ENCODE results near the gene MPC1. TPM values are rescaled to one million over a fixed set of nuclear protein-coding genes. Genes with fewer than 3 reads are reported as not detected.

Gene MPC1
- total and polyA plus RNA-seq, 10 donors: 29.1 to 58.6 (median 37.7) TPM

DNA sequence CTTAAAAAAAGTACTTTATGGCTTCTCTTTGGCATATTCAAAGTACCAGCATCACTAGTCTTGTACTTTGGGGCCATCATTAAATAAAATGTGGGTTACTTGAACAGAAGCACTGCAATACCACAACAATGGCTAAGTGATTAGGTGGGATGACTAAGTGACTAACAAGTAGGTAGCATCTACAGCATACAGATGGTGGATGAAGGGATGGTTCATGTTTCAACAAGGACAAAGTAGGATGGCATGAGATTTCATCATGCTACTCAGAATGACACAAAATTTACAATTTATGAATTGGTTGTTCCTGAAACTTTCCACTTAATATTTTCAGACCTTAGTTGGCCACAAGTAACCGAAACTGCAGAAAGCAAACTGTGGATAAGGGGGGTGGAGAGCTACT is 7.7 kb downstream of the MPC1 start:
- intact Hi-C loops (cut with DNase I; ENCODE audit: low total_unique reads): no loop called here
- WGBS, 5 donors: 89 to 97% (median 94%) methylated on average over 1 of the region's 1 CpG
- Histone ChIP-seq H3K4me1 (peaks cover 0 to 8% (median 0%) of the 10 kb centered on the region in 6 donors), H3K27me3 (replicated peaks in 1 of 7) (no peaks in the 10 kb centered on the region), H3K36me3 (peaks cover 0 to 5% (median 0%) of the 10 kb centered on the region in 6 donors), H3K4me3 (no peak overlapping the region), H3K27ac (no peak overlapping the region), H3K9me3 (no peaks in the 10 kb centered on the region)
- no peak for DNase-seq
- TF ChIP-seq POLR2A (IDR thresholded peaks at IDR 0.05) (no peak), POLR2AphosphoS5 (IDR thresholded peaks at IDR 0.05) (no peak)
- TF ChIP-seq, protein P1, sequence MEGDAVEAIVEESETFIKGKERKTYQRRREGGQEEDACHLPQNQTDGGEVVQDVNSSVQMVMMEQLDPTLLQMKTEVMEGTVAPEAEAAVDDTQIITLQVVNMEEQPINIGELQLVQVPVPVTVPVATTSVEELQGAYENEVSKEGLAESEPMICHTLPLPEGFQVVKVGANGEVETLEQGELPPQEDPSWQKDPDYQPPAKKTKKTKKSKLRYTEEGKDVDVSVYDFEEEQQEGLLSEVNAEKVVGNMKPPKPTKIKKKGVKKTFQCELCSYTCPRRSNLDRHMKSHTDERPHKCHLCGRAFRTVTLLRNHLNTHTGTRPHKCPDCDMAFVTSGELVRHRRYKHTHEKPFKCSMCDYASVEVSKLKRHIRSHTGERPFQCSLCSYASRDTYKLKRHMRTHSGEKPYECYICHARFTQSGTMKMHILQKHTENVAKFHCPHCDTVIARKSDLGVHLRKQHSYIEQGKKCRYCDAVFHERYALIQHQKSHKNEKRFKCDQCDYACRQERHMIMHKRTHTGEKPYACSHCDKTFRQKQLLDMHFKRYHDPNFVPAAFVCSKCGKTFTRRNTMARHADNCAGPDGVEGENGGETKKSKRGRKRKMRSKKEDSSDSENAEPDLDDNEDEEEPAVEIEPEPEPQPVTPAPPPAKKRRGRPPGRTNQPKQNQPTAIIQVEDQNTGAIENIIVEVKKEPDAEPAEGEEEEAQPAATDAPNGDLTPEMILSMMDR (IDR thresholded peaks at IDR 0.05 in 8 of 11, conservative IDR thresholded peaks at IDR 0.05 in 3 of 11): no peak

DNA sequence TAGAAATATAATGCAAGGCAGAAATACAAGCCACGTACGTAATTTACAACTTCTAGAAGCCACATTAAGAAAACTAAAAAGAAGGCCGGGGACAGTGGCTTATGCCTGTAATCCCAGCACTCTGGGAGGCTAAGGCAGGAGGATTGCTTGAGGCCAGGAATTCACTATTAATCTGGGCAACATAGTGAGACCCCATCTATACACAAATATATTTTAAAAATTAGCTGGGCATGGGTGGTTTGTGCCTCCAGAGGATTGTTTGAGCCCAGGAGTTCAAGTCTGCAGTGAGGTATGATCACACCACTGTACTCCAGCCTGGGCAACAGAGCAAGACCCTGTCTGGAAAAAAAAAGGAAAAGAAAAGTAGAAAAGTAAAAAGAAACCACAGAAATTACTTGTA is 12.3 kb downstream of the MPC1 start:
- H3K36me3 ChIP-seq: peaks cover 0 to 45% (median 0%) of the 10 kb centered on the region in 6 donors

DNA sequence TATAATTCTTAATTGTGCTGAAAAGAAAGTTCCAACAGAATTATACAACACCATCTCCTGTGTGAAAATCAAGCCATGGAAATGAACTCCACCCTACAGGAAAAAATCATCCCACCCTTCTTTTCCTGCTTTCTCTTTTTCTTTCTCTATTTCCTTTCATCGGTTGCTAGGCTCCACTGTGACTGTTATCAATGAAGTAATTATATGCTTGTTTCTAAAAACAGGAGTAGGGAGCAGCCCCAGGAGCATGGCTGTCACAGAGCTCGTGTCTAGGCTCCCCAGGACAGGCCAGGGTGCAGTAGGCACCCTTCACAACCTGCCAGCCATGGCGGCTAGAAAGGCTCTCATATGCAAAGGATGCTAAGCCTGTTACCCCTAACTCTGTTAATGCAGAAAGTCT is 13.0 kb downstream of the MPC1 start:
- Histone ChIP-seq H3K4me1 (no peaks in the 10 kb centered on the region), H3K36me3 (peaks cover 0 to 52% (median 2%) of the 10 kb centered on the region in 6 donors), H3K27ac (no peak overlapping the region), H3K27me3 (replicated peaks in 1 of 7) (no peaks in the 10 kb centered on the region), H3K4me3 (no peak overlapping the region), H3K9me3 (no peaks in the 10 kb centered on the region)
- intact Hi-C loops (cut with DNase I; ENCODE audit: low total_unique reads): no loop called here
- TF ChIP-seq POLR2A (IDR thresholded peaks at IDR 0.05) (no peak), POLR2AphosphoS5 (IDR thresholded peaks at IDR 0.05) (no peak)
- TF ChIP-seq, protein P1 (IDR thresholded peaks at IDR 0.05 in 8 of 11, conservative IDR thresholded peaks at IDR 0.05 in 3 of 11): no peak
- no peak for DNase-seq
- WGBS, 5 donors: 70 to 87% (median 73%) methylated on average over 3 of the region's 3 CpGs

More for the DNA sequence above, 12.3 kb downstream of the MPC1 start:
- Histone ChIP-seq H3K9me3 (no peaks in the 10 kb centered on the region), H3K4me3 (no peak overlapping the region), H3K27ac (no peak overlapping the region), H3K4me1 (no peaks in the 10 kb centered on the region), H3K27me3 (replicated peaks in 1 of 7) (no peaks in the 10 kb centered on the region)
- intact Hi-C loops (cut with DNase I; ENCODE audit: low total_unique reads): no loop called here
- 94 to 96% (median 94%) methylated on average over 3 of the region's 3 CpGs for WGBS, 5 donors
- TF ChIP-seq, protein P1 (IDR thresholded peaks at IDR 0.05 in 8 of 11, conservative IDR thresholded peaks at IDR 0.05 in 3 of 11): no peak
- no peak for TF ChIP-seq POLR2A (IDR thresholded peaks at IDR 0.05)
- TF ChIP-seq POLR2AphosphoS5 (IDR thresholded peaks at IDR 0.05): no peak
- no peak for DNase-seq

DNA sequence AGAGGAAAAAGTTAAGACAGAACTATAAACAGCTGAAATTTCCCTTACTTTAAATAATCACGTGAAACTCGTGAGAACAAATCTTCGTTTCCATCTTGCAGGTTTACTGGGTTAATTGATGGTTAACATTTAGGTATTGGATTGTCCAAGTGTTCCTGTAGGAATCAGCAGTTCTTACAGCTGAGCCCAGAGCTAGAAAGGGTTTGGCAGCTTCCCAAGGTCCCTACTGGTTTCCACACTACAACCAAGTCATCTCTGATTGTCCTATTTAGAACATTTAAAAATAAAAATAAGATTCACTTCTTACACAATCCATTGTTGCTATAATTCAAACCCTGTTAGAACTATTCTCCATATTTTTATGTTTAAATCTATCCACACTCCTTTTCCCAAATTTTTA is 15.8 kb downstream of the MPC1 start:
- TF ChIP-seq POLR2A (IDR thresholded peaks at IDR 0.05) (no peak), POLR2AphosphoS5 (IDR thresholded peaks at IDR 0.05) (no peak)
- Histone ChIP-seq H3K4me1 (peaks cover 0 to 9% (median 0%) of the 10 kb centered on the region in 6 donors), H3K9me3 (no peaks in the 10 kb centered on the region), H3K36me3 (peaks cover 0 to 80% (median 15%) of the 10 kb centered on the region in 6 donors), H3K27me3 (replicated peaks in 1 of 7) (no peaks in the 10 kb centered on the region), H3K27ac (no peak overlapping the region), H3K4me3 (no peak overlapping the region)
- intact Hi-C loops (cut with DNase I; ENCODE audit: low total_unique reads): no loop called here
- DNase-seq: no peak
- 78 to 99% (median 95%) methylated on average over 3 of the region's 3 CpGs for WGBS, 5 donors

DNA sequence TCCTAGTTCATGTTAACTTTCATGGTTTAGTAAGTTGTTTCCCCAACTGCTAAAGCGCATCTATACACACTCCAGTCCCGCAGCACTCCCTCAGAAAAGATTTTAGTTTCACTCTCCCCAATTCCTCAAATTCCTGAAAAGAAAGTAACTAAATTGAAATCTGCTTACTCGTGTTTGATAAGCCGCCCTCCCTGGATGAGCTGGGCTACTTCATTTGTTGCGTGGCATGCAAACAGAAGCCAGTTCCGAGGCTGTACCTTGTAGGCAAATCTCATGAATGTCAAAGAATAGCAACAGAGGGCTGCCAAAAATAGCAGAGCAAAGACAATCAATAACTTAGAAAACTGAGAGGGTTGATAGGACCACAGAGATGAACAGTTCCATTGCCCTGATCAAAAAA is 16.9 kb downstream of the MPC1 start:
- H3K9me3 ChIP-seq: no peaks in the 10 kb centered on the region
- peaks cover 0 to 12% (median 0%) of the 10 kb centered on the region in 6 donors for H3K4me1 ChIP-seq
- no peak for DNase-seq
- no peak overlapping the region for H3K4me3 ChIP-seq
- H3K27ac ChIP-seq: peak overlapping the region in 4 of 8 donors; percentile 2 to 57 (median 24)
- intact Hi-C loops (cut with DNase I; ENCODE audit: low total_unique reads): no loop called here
- H3K36me3 ChIP-seq: peaks cover 0 to 80% (median 15%) of the 10 kb centered on the region in 6 donors
- H3K27me3 ChIP-seq (replicated peaks in 1 of 7): no peaks in the 10 kb centered on the region
- TF ChIP-seq POLR2AphosphoS5 (IDR thresholded peaks at IDR 0.05) (no peak), POLR2A (IDR thresholded peaks at IDR 0.05) (no peak)
- TF ChIP-seq, protein P1 (IDR thresholded peaks at IDR 0.05 in 8 of 11, conservative IDR thresholded peaks at IDR 0.05 in 3 of 11): no peak
- WGBS, 5 donors: 86 to 92% (median 89%) methylated on average over 6 of the region's 6 CpGs
